Smooth muscle cell (in vitro differentiated cells): ENCODE results near the gene SETD1A. TPM values are rescaled to one million over a fixed set of nuclear protein-coding genes. Genes with fewer than 3 reads are reported as not detected.

Source experiments
- DNase-seq: peaks from one replicate; lab custom pipeline; 2025; ENCODE audit not compliant: unreplicated experiment; lab: John Stamatoyannopoulos, UW
- H2AFZ ChIP-seq: fragments of 200-600 bp; sonication (generic); 2 replicates; pipeline ENCODE4 v1.6.0; 2016; ENCODE audit warnings: antibody characterized with exemption, low read depth, mild to moderate bottlenecking
- H3F3A ChIP-seq: fragments of 200-600 bp; sonication (generic); 2 replicates; pipeline ENCODE4 v1.6.0; 2017; ENCODE audit warnings: antibody characterized with exemption, low read depth
- H3K27ac ChIP-seq: fragments of 200-600 bp; sonication (generic); 2 replicates; pipeline ENCODE4 v1.5.1; 2016; ENCODE audit warnings: low read depth, mild to moderate bottlenecking
- H3K27me3 ChIP-seq: fragments of 200-600 bp; sonication (generic); 2 replicates; pipeline ENCODE4 v1.6.1; 2016; ENCODE audit warnings: low read depth, mild to moderate bottlenecking
- H3K36me3 ChIP-seq: fragments of 200-600 bp; sonication (generic); 2 replicates; pipeline ENCODE4 v1.5.1; 2016; ENCODE audit warnings: low read depth
- H3K4me1 ChIP-seq: fragments of 200-600 bp; sonication (generic); 2 replicates; pipeline ENCODE4 v1.5.1; 2016; ENCODE audit warnings: low read depth
- H3K4me2 ChIP-seq: fragments of 200-600 bp; sonication (generic); 2 replicates; pipeline ENCODE4 v1.6.0; 2016; ENCODE audit warnings: mild to moderate bottlenecking
- H3K4me3 ChIP-seq: fragments of 200-600 bp; sonication (generic); 2 replicates; pipeline ENCODE4 v1.5.1; 2016; ENCODE audit warnings: mild to moderate bottlenecking
- H3K79me2 ChIP-seq: fragments of 200-600 bp; sonication (generic); 2 replicates; pipeline ENCODE4 v1.6.0; 2016; ENCODE audit warnings: low read depth, mild to moderate bottlenecking
- H3K9ac ChIP-seq: fragments of 200-600 bp; sonication (generic); 2 replicates; pipeline ENCODE4 v1.6.0; 2016; ENCODE audit warnings: low read depth
- H3K9me3 ChIP-seq: fragments of 200-600 bp; sonication (generic); replicated peaks from 2 replicates; pipeline ENCODE4 v1.5.1; 2016; ENCODE audit warnings: low read depth
- H4K20me1 ChIP-seq: fragments of 200-600 bp; sonication (generic); 2 replicates; pipeline ENCODE4 v1.6.0; 2016; ENCODE audit warnings: low read depth
- WGBS: methylation state at CpG from one replicate; pipeline ENCODE4 v1.1.7; 2016; ENCODE audit warnings: low lambda C conversion rate; 5-methylcytosine and 5-hydroxymethylcytosine counted together
- polyA plus RNA-seq: library from polyadenylated mRNA; unstranded; fragments of >200 nt; fragmentation: Nextera tagmentation; extraction: Ambion mirVana; gene quantifications from 2 replicates; pipeline ENCODE4 v1.2.1, GENCODE V29; 2016
- total RNA-seq: library from RNA; depleted of rRNA; stranded (reverse); fragments of >200 nt; gene quantifications from 2 replicates; pipeline ENCODE4 v1.2.3, GENCODE V29; 2014
- TF ChIP-seq, protein P1 (sequence below): fragments of 200-600 bp; sonication (generic); IDR thresholded peaks from 2 replicates; pipeline ENCODE4 v1.5.1; 2017; ENCODE audit warnings: borderline replicate concordance, mild to moderate bottlenecking, antibody characterized with exemption; ENCODE audit not compliant: insufficient read depth, poor library complexity, severe bottlenecking

SETD1A gene
- total and polyA plus RNA-seq, 2 experiments from 2014 or later = 1.2 to 2.9 TPM

DNA sequence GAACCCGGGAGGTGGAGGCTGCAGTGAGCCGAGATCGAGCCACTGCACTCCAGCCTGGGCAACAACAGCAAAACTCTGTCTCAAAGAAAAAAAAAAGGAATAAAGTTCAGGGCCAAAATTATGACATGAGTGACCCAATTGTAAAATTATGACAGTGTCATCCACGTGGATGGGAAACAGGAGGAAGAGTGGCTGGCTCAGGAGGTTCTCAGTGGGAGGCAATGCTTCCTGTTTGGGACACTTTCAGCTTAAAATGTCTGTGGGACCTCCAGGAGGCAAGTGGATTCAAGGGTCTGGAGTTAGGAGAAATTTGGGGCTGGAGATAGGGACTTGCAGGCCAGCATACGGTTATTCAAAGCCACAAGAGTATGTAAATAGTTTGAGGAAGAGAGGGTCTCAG lies 67.8 kb downstream of the SETD1A start:
- no peaks in the 10 kb centered on the region for H3K79me2 ChIP-seq
- H3K9ac ChIP-seq = no peak overlapping the region
- no peak overlapping the region for H3K4me3 ChIP-seq
- no peaks in the 10 kb centered on the region for H3K36me3 ChIP-seq
- H3K4me2 ChIP-seq = no peak overlapping the region
- WGBS = 87% methylated on average over 5 of the region's 5 CpGs
- no peaks in the 10 kb centered on the region for H3K9me3 ChIP-seq
- no peaks in the 10 kb centered on the region for H3K4me1 ChIP-seq
- no peaks in the 10 kb centered on the region for H3F3A ChIP-seq
- TF ChIP-seq, protein P1, sequence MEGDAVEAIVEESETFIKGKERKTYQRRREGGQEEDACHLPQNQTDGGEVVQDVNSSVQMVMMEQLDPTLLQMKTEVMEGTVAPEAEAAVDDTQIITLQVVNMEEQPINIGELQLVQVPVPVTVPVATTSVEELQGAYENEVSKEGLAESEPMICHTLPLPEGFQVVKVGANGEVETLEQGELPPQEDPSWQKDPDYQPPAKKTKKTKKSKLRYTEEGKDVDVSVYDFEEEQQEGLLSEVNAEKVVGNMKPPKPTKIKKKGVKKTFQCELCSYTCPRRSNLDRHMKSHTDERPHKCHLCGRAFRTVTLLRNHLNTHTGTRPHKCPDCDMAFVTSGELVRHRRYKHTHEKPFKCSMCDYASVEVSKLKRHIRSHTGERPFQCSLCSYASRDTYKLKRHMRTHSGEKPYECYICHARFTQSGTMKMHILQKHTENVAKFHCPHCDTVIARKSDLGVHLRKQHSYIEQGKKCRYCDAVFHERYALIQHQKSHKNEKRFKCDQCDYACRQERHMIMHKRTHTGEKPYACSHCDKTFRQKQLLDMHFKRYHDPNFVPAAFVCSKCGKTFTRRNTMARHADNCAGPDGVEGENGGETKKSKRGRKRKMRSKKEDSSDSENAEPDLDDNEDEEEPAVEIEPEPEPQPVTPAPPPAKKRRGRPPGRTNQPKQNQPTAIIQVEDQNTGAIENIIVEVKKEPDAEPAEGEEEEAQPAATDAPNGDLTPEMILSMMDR = no peak
- H3K27ac ChIP-seq = no peak overlapping the region
- H3K27me3 ChIP-seq = no peaks in the 10 kb centered on the region
- no peak overlapping the region for H2AFZ ChIP-seq
- H4K20me1 ChIP-seq = no peaks in the 10 kb centered on the region
- no peak for DNase-seq

GRCh38 chr16:31029272-31029671 lies 71.7 kb downstream of the SETD1A start:
- Histone ChIP-seq H4K20me1 (peaks cover 1% of the 10 kb centered on the region), H3K27ac (no peak overlapping the region), H3K4me2 (no peak overlapping the region), H3K9me3 (no peaks in the 10 kb centered on the region), H3K36me3 (no peaks in the 10 kb centered on the region), H3K27me3 (no peaks in the 10 kb centered on the region), H3K9ac (no peak overlapping the region), H3K79me2 (peaks cover under 1% of the 10 kb centered on the region), H3F3A (no peaks in the 10 kb centered on the region), H3K4me1 (no peaks in the 10 kb centered on the region), H3K4me3 (no peak overlapping the region), H2AFZ (no peak overlapping the region)
- 90% methylated on average over 5 of the region's 5 CpGs for WGBS
- DNase-seq = no peak
- TF ChIP-seq, protein P1 = no peak

DNA sequence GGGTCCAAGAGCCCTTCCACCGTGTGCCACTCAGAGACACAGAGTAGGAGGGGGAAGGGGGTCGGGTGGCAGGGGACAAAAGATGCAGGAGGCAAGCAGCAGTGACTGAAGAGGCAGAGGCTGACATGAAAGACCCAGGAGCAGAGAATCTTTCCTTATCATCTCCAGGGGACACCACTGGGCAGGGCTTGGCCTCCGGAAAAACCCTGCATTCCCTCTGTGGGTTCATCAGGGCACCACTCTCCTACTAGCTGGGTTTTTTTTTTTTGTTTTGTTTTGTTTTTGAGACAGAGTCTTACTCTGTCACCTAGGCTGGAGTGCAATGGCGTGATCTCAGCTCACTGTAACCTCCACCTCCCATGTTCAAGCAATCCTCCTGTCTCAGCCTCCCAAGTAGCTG lies 73.7 kb downstream of the SETD1A start:
- TF ChIP-seq, protein P1 = no peak
- no peaks in the 10 kb centered on the region for H3K27me3 ChIP-seq
- peaks cover 11% of the 10 kb centered on the region for H4K20me1 ChIP-seq
- H3K36me3 ChIP-seq = no peaks in the 10 kb centered on the region
- DNase-seq = no peak
- H3K79me2 ChIP-seq = peaks cover 13% of the 10 kb centered on the region
- no peak overlapping the region for H2AFZ ChIP-seq
- no peaks in the 10 kb centered on the region for H3K4me1 ChIP-seq
- no peak overlapping the region for H3K4me3 ChIP-seq
- H3F3A ChIP-seq = no peaks in the 10 kb centered on the region
- WGBS = 86% methylated on average over 4 of the region's 4 CpGs
- no peak overlapping the region for H3K27ac ChIP-seq
- no peak overlapping the region for H3K9ac ChIP-seq
- H3K4me2 ChIP-seq = no peak overlapping the region
- no peaks in the 10 kb centered on the region for H3K9me3 ChIP-seq
